Activated gamma-delta T cell (primary cell): ENCODE measurements around the gene PRAMEF2.
"Not testable (repeated sequence)": the region's sequence is repeated elsewhere in the genome, so short reads cannot be mapped to it uniquely, and the experiment has no call there.

Experiments
- DNase-seq: peaks from one replicate; lab custom pipeline; 2025; lab: John Stamatoyannopoulos, UW
- total RNA-seq, 2 donors: gene quantifications; one replicate each; lab custom pipeline; 2026; lab: John Stamatoyannopoulos, UW

PRAMEF2 gene
- total RNA-seq: 0 reads per million in 2 donors

- not testable (repeated sequence) for DNase-seq
These were observed at the start of gene PRAMEF2 for GRCh38 chr1:12856786-12857185. Gene PRAMEF2 (plus strand): TSS chr1:12857086. CDS start chr1:12859010, 1,924 bp downstream.

GRCh38 chr1:12809933-12810332, 47.0 kb upstream of the PRAMEF2 start:
- DNase-seq: no peak

GRCh38 chr1:12810691-12811408, 46.0 kb upstream of the PRAMEF2 start:
- DNase-seq: no peak

GRCh38 chr1:12811409-12811784, 45.5 kb upstream of the PRAMEF2 start:
- DNase-seq: no peak

- not testable (repeated sequence) for DNase-seq
These were observed 37.8 kb upstream of the PRAMEF2 start for GRCh38 chr1:12819061-12819460.

GRCh38 chr1:12831310-12831709, 25.6 kb upstream of the PRAMEF2 start, which contains the start of gene PRAMEF11:
Gene PRAMEF11 (minus strand): TSS chr1:12831410. CDS start chr1:12828789, 2,621 bp downstream.
- not testable (repeated sequence) for DNase-seq

- not testable (repeated sequence) for DNase-seq
These were observed 23.6 kb upstream of the PRAMEF2 start for GRCh38 chr1:12833251-12833650.

GRCh38 chr1:12848620-12849019, 8.3 kb upstream of the PRAMEF2 start, which contains the start of gene HNRNPCL1:
Gene HNRNPCL1 (minus strand): TSS chr1:12848720. CDS start chr1:12848289, 431 bp downstream.
- not testable (repeated sequence) for DNase-seq

GRCh38 chr1:12851779-12852178, 5.1 kb upstream of the PRAMEF2 start:
- DNase-seq: no peak

GRCh38 chr1:12863131-12863880, 6.4 kb downstream of the PRAMEF2 start:
- DNase-seq: not testable (repeated sequence)

GRCh38 chr1:12878453-12878852, 21.6 kb downstream of the PRAMEF2 start:
- DNase-seq: not testable (repeated sequence)

GRCh38 chr1:12886101-12886500, 29.2 kb downstream of the PRAMEF2 start, which contains the start of gene PRAMEF4:
Gene PRAMEF4 (minus strand): TSS chr1:12886201. CDS start chr1:12883394, 2,807 bp downstream.
- not testable (repeated sequence) for DNase-seq

GRCh38 chr1:12898170-12898569, 41.3 kb downstream of the PRAMEF2 start, which contains the start of gene PRAMEF10:
Gene PRAMEF10 (minus strand): TSS chr1:12898270. CDS start chr1:12895847, 2,423 bp downstream.
- DNase-seq: not testable (repeated sequence)

GRCh38 chr1:12899186-12899585, 42.3 kb downstream of the PRAMEF2 start:
- DNase-seq: not testable (repeated sequence)

- not testable (repeated sequence) for DNase-seq
These were observed 47.1 kb downstream of the PRAMEF2 start for GRCh38 chr1:12903793-12904572.
